ENCODE results near the gene USH2A.
A peak's percentile ranks its signal among the peaks of the same experiment; 100 is the strongest.

USH2A gene

DNA sequence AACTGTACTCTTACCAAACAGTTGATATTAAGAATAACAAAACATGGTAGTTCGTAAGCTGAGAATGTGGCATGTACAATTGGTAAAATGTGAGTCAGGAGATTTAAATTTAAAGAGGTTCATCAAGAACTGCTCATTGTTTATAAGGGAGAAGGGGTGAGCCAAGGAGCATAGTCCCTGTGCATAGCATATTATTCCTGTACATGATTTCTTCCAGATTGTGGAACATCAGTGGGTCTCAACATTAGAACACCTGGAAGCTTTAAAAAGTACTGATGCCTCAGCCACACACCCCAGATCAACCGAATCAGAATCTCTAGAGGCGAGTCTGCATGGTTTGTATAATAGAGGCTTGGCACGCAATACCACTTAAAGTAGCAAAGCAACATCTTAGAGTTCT lies 800.1 kb downstream of the USH2A start:
- DNase-seq = no peak

- no peak for DNase-seq
Observed at GRCh38 chr1:215617979-215618378, 805.3 kb downstream of the USH2A start.

DNA sequence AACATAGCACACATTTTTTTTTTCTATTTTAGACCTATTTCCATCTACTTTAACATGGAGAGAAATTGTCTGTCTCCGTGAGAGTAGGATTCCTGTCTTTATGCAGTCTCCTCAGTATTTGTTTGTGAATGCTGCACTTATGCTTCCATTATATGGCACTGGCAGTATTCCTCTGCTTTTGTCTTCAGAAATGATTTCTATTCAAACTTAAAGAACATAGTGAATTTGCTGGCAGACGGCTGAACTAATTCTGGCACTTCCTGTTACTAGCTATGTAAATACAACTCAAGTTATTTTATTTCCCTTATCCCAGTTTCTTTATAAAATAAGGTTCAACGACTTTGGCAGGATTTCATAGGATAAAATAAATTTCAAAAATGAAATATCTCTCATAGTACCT lies 810.9 kb downstream of the USH2A start:
- DNase-seq = no peak

DNA sequence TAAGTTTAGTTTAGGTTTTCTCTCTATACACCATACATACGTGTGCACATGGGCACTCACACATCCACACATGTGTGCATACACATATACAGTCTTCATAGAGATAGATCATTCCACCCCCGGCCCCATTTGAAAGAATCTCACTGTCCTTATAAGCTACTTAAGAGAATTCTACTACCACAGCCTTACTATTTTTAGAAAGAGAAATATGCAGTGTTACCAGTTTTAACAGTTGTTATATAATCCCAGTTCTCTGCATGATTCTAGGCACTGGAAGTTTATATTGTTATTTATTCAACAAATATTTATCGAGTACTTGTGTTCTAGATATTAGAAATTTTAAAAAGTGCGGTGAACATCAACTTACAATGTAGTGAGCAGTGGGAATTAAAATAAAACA lies 814.6 kb downstream of the USH2A start:
- DNase-seq = no peak

GRCh38 chr1:215607412-215607811 lies 815.8 kb downstream of the USH2A start:
- no peak for DNase-seq

- peak; percentile 76 for DNase-seq
Observed at GRCh38 chr1:215606564-215607168, 816.6 kb downstream of the USH2A start.

- no peak for DNase-seq
Observed at GRCh38 chr1:215606036-215606435, 817.2 kb downstream of the USH2A start.

DNA sequence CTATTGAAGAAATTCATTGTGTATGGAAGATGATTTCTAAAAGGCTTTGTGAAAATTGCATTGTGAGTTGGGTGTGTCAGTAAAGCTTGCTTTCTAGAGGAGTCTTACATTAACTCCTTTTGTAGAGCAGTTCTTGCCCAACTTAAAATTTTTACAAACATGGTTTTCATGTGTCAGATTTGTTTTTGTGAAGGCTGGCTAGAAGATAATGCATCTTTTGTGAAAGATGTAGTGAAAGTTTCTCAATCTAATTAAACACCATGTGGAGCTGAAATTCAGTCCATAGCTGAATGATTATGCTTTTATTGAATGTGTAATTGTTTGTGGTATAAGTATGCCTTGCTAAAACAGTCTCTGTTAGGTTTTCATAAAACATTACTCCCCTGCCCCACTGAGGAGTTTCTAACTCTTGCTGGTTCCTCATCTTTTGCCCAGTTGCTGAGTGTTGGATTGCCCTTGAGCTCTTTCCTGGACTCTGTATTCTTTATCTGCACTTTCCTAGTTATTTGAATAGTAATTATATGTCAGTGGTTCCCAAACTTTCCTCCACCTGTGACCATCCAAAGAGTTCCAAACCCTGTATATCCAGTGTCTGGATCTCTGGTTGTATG lies 818.1 kb downstream of the USH2A start:
- DNase-seq = no peak

GRCh38 chr1:215603319-215603718 lies 819.9 kb downstream of the USH2A start:
- no peak for DNase-seq

DNA sequence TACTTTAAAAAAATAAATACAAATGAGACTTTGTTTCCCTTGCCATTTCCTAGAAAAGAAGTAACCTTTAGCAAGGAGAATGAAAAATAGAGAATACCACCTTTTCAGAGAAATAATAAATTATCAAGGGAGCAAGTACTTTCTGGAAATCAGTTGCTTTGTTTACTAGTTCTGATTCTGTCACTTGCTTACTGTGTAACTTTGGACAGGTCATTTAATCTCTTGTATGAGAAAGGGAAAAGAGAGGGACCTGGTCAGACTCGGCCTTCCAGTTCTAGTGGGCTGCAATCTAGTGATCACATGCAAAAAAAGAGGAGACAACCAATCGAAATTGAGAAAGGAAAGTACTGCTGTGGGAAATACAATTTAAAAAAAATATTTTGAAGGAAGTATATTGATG lies 822.0 kb downstream of the USH2A start:
- no peak for DNase-seq

DNA sequence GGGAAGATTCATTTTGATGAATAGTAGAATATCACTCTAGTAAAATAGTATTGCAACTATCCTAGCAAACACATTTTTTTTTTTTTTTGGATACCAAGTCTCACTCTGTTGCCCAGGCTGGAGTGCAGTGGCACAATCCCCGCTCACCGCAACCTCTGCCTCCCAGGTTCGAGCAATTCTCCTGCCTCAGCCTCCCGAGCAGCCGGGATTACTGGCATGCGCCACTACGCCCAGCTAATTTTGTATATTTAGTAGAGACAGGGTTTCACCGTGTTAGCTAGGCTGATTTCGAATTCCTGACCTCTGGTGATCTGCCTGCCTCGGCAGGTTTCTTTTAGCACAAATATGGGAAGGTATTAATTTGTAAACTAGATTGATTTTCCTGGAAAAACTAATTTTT lies 822.4 kb downstream of the USH2A start:
- no peak for DNase-seq

GRCh38 chr1:215600258-215600792 lies 822.9 kb downstream of the USH2A start:
- DNase-seq = no peak

DNA sequence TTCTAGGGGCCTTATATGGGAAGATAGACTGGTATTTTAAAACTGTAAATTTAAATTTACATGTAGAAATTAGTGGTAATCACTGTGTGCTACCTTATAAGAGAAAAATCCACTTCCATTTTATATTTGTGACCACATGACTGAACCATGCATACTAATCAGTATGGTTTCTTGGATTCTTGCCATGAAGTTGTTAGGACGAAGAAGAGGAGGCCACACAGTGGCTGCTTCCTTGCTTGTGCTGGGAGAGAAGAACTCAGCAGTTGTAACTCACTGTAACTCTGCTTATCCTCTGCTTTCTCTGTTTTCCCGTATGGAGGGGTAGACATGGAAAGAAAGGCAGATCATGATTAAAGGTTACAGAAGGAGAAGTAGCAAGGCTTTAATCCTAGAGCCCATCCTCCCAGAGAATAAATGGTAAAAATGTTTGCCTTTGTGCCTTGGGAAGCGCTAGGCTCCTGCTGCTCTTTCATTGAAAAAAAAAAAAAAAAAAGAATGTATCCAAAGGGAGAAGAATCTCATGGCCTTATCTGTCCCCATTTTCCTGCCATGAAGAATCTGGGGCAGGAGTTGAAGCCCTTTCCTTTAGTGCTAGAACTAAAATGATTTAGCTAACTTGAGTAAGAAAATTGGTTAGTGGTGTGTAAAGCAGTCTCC lies 823.7 kb downstream of the USH2A start:
- peak; percentile 70 for DNase-seq

DNA sequence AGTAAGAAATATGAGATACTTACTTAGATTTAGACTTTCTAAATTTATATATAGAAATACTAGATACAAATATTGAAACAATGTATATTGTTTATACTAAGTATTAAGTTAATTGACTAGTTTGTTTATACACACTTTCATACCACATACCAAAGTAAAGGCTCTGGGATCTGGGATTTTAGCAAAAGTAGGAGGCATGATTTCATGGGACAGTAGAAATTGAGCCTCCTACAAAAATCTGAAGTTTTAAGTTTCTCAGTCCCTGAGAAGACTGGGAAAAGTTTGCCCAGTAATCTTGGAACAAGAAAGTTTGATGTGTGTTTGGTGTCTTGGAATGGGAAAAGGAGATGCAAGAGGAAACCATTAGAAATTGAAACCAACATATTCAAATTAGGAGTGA lies 825.3 kb downstream of the USH2A start:
- DNase-seq = no peak

DNA sequence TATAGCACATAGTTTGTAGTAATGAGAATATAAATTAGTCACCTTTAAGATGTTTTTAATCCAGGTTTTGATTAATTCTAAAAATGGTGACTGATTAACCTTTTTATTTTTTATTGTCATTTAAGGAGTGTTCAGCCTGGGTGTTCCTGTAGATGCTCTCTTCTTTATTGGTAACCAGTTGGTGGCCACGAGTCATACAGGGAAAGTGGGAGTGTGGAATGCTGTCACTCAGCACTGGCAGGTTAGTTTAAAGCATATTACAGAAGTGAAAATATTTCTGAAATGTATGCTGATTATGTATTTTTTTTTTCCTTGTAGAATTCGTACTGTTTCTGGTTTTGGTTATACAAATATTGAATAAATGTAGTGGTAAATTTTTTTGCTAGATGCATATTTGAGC lies 828.0 kb downstream of the USH2A start:
- DNase-seq = no peak

GRCh38 chr1:215594640-215595039 lies 828.6 kb downstream of the USH2A start:
- DNase-seq = no peak

GRCh38 chr1:215590779-215591491 lies 832.3 kb downstream of the USH2A start:
- no peak for DNase-seq

DNA sequence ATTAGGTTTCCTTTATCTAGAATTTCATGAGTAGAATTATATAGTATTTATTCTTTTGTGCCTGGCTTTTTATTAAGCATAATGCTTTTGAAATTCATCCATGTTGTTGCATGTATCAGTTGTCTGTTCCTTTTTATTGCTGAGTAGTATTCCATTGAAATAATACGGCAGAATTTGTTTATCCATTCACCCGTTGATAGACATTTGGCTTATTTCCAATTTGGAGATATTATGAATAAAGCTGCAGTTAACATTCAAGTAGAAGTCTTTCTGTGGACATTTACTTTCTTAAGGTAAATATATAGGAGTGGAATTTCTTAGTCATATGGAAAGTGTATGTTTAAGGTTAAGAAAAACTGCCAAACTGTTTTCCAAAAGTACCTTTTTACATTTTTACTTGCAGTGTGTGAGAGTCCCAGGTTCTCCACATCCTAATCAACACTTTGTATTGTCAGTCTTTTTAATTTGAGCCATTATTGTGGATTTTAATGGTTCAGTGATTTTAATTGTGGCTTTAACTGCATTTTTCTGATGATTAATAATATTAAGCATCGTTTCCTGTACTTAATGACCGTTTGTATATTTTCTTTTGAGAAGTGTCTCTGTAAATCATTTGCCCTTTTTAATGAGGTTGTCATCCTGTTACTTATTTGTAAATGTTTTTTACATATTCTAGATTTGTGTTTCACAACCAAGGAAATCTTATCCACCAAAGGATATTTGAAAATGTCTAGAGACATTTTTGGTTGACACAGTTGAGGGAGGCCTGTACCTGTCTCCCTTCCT lies 833.4 kb downstream of the USH2A start:
- no peak for DNase-seq

- DNase-seq = no peak
Observed at GRCh38 chr1:215584389-215584788, 838.9 kb downstream of the USH2A start.

- no peak for DNase-seq
Observed at GRCh38 chr1:215583185-215583749, 840.0 kb downstream of the USH2A start.

- DNase-seq = no peak
Observed at GRCh38 chr1:215581896-215582295, 841.4 kb downstream of the USH2A start.
